HCT116 (cell line): Measurements from ENCODE around the gene HMX1. TPM values are rescaled to one million over a fixed set of nuclear protein-coding genes. Genes with fewer than 3 reads are reported as not detected.

ENCODE experiments used
- ATAC-seq: fragments of 200-7000 bp; cut with Tn5 transposase; 2 replicates; pipeline ENCODE4 v1.9.1; 2020; ENCODE audit warnings: mild to moderate bottlenecking, moderate library complexity
- BruUV-seq: library from RNA; stranded (reverse); fragments of 400-500 nt; replicated peaks from 2 replicates; lab custom pipeline; 2021; lab: Mats Ljungman, UMichigan
- CTCF ChIA-PET: fragments of 300-600 bp; sonication (Branson Sonifier 250); formaldehyde crosslinking; loops from one replicate; lab custom pipeline; 2021; ENCODE audit warnings: antibody characterized with exemption; lab: Charles Lee
- POLR2A ChIA-PET: fragments of 300-600, 350-600 bp; sonication (Branson Sonifier 250); formaldehyde crosslinking; loops from one replicate; lab custom pipeline; 2021; ENCODE audit warnings: antibody characterized with exemption; lab: Charles Lee
- RAD21 ChIA-PET, 2 experiments: fragments of 300-600 bp; sonication (Branson Sonifier 250); formaldehyde crosslinking; loops; one replicate each; lab custom pipeline; 2023; ENCODE audit warnings: low total read pairs in 2 of 2; ENCODE audit not compliant: uncharacterized antibody in 2 of 2, unreplicated experiment in 2 of 2, low non-redundant PET in 1 of 2; lab: Charles Lee
- DNase-seq: peaks from one replicate; pipeline ENCODE4 v3.0.0-alpha.2; 2010; ENCODE audit warnings: low read depth, low spot score
- H2AFZ ChIP-seq: fragments of 200-600 bp; shearing (Covaris generic), sonication (generic); 2 replicates; pipeline ENCODE4 v1.6.1; 2017; ENCODE audit warnings: low read depth, mixed run types, mixed read lengths, antibody characterized with exemption, low read length; ENCODE audit not compliant: poor library complexity, severe bottlenecking
- H3K27ac ChIP-seq: 2 replicates; pipeline ENCODE4 v1.5.1; 2012; ENCODE audit warnings: low read depth, low read length
- H3K27me3 ChIP-seq: fragments of 200-600 bp; sonication (generic); 2 replicates; pipeline ENCODE4 v1.6.1; 2016; ENCODE audit warnings: mixed run types, low read length, mixed read lengths; ENCODE audit not compliant: insufficient read depth
- H3K36me3 ChIP-seq, 2 experiments: fragments of 200-500 bp in 1 of 2; fragments of 200-600 bp in 1 of 2; sonication (Bioruptor generic) in 1 of 2; sonication (generic) in 1 of 2; 2 replicates each; pipeline versions ENCODE4 v1.5.1 to v1.6.1; 2014 to 2016; ENCODE audit warnings: low read length in 2 of 2, inconsistent platforms in 1 of 2, mixed read lengths in 1 of 2, mixed run types in 1 of 2; ENCODE audit not compliant: insufficient read depth in 2 of 2, control insufficient read depth in 1 of 2
- H3K4me1 ChIP-seq, 2 experiments: fragments of 200-600 bp in 1 of 2; sonication (generic) in 1 of 2; 2 replicates each; pipeline versions ENCODE4 v1.5.1 to v1.6.1; 2012 to 2017; ENCODE audit warnings: low read length in 2 of 2, inconsistent platforms in 1 of 2, mild to moderate bottlenecking in 1 of 2, mixed read lengths in 1 of 2, mixed run types in 1 of 2, moderate library complexity in 1 of 2; ENCODE audit not compliant: insufficient read depth in 2 of 2, control insufficient read depth in 1 of 2
- H3K4me2 ChIP-seq: fragments of 200-600 bp; sonication (generic); 2 replicates; pipeline ENCODE4 v1.6.1; 2017; ENCODE audit warnings: mixed run types, low read length, mixed read lengths
- H3K4me3 ChIP-seq, 2 experiments: fragments of 200-600 bp in 1 of 2; sonication (generic) in 1 of 2; replicated peaks in 1 of 2; 2 replicates each; pipeline ENCODE4 v1.5.1; 2011 to 2016; ENCODE audit warnings: low read length in 2 of 2, control low read depth in 1 of 2, low read depth in 1 of 2, mild to moderate bottlenecking in 1 of 2, mixed read lengths in 1 of 2, mixed run types in 1 of 2
- H3K79me2 ChIP-seq: fragments of 200-600 bp; sonication (generic); 2 replicates; pipeline ENCODE4 v1.6.1; 2017; ENCODE audit warnings: mild to moderate bottlenecking, mixed run types, low read length, moderate library complexity, mixed read lengths; ENCODE audit not compliant: insufficient read depth
- H3K9ac ChIP-seq: fragments of 200-600 bp; sonication (generic); 2 replicates; pipeline ENCODE4 v1.6.1; 2016; ENCODE audit warnings: low read length, mixed read lengths
- H3K9me2 ChIP-seq: fragments of 200-600 bp; sonication (generic), shearing (Covaris generic); 2 replicates; pipeline ENCODE4 v1.6.1; 2017; ENCODE audit warnings: mixed run types, mild to moderate bottlenecking, moderate library complexity; ENCODE audit not compliant: insufficient read depth
- H3K9me3 ChIP-seq, 2 experiments: fragments of 200-500 bp in 1 of 2; fragments of 200-600 bp in 1 of 2; sonication (Bioruptor generic) in 1 of 2; sonication (generic) in 1 of 2; 2 replicates each; pipeline ENCODE4 v1.6.1; 2014 to 2017; ENCODE audit warnings: low read length in 2 of 2, mixed read lengths in 2 of 2, inconsistent platforms in 1 of 2, low read depth in 1 of 2, mild to moderate bottlenecking in 1 of 2, mixed run types in 1 of 2, moderate library complexity in 1 of 2; ENCODE audit not compliant: control insufficient read depth in 1 of 2, insufficient read depth in 1 of 2
- H4K20me1 ChIP-seq: fragments of 200-600 bp; sonication (generic), shearing (Covaris generic); 2 replicates; pipeline ENCODE4 v1.6.1; 2017; ENCODE audit warnings: mixed run types, mild to moderate bottlenecking, moderate library complexity; ENCODE audit not compliant: insufficient read depth
- ATF3 ChIP-seq: IDR thresholded peaks from 2 replicates; pipeline ENCODE4 v1.6.1; 2012
- CBX3 ChIP-seq: IDR thresholded peaks from 2 replicates; pipeline ENCODE4 v1.6.1; 2012; ENCODE audit warnings: low read depth
- CTCF ChIP-seq, 3 experiments: fragments of 200-600 bp in 1 of 3; sonication (generic) in 1 of 3; IDR thresholded peaks in 2 of 3; conservative IDR thresholded peaks in 1 of 3; 2 replicates each; pipeline ENCODE4 v1.5.1; 2012 to 2017; ENCODE audit warnings: low read depth in 2 of 3, low read length in 2 of 3, antibody characterized with exemption in 1 of 3, borderline replicate concordance in 1 of 3, control low read depth in 1 of 3, mild to moderate bottlenecking in 1 of 3, mixed read lengths in 1 of 3, mixed run types in 1 of 3, moderate library complexity in 1 of 3; ENCODE audit not compliant: insufficient read depth in 1 of 3
- EGR1 ChIP-seq: IDR thresholded peaks from 2 replicates; pipeline ENCODE4 v1.6.1; 2012; ENCODE audit warnings: low read depth
- ELF1 ChIP-seq: IDR thresholded peaks from 2 replicates; pipeline ENCODE4 v1.6.1; 2012; ENCODE audit warnings: low read depth, borderline replicate concordance
- EZH2 ChIP-seq: fragments of 200-600 bp; sonication (generic); IDR thresholded peaks from 2 replicates; pipeline ENCODE4 v1.6.1; 2017; ENCODE audit warnings: antibody characterized with exemption, mixed run types
- POLR2A ChIP-seq: IDR thresholded peaks from 2 replicates; pipeline ENCODE4 v1.7.0; 2011; ENCODE audit warnings: borderline replicate concordance; ENCODE audit not compliant: insufficient read depth, insufficient read length; ENCODE audit errors: extremely low read depth
- POLR2AphosphoS5 ChIP-seq: IDR thresholded peaks from 2 replicates; pipeline ENCODE4 v1.6.1; 2011; ENCODE audit warnings: mild to moderate bottlenecking, low read depth, low read length, moderate library complexity
- SRF ChIP-seq: IDR thresholded peaks from 2 replicates; pipeline ENCODE4 v1.6.1; 2012; ENCODE audit warnings: low read depth
- YY1 ChIP-seq: IDR thresholded peaks from 2 replicates; pipeline ENCODE4 v1.6.1; 2011; ENCODE audit warnings: low read length, low read depth, moderate library complexity, mild to moderate bottlenecking; ENCODE audit not compliant: insufficient replicate concordance; ENCODE audit errors: extremely low read depth
- ZBTB33 ChIP-seq: IDR thresholded peaks from 2 replicates; pipeline ENCODE4 v1.6.1; 2011; ENCODE audit warnings: mild to moderate bottlenecking, low read length, moderate library complexity; ENCODE audit not compliant: insufficient replicate concordance; ENCODE audit errors: extremely low read depth
- ZFX ChIP-seq: fragments of 450-650 bp; IDR thresholded peaks from 2 replicates; pipeline ENCODE4 v1.6.1; 2017
- ZNF274 ChIP-seq: fragments of 200-500 bp; sonication (Bioruptor generic); IDR thresholded peaks from 2 replicates; pipeline ENCODE4 v1.6.1; 2014; ENCODE audit warnings: mild to moderate bottlenecking, low read depth, low read length, inconsistent platforms
- intact Hi-C: fragments of 100-400 bp; cut with micrococcal nuclease; formaldehyde crosslinking; loops from 2 replicates; pipeline ENCODE4 v1.10.0; 2022
- total RNA-seq: library from RNA; stranded (reverse); gene quantifications from one replicate; pipeline ENCODE4 v1.2.1, GENCODE V29; 2021; ENCODE audit not compliant: unreplicated experiment

Gene HMX1
- total RNA-seq, 1 experiment from 2014 or later, result 0.39 TPM

GRCh38 chr4:8841678-8842268 lies 29.9 kb downstream of the HMX1 start:
- RAD21 ChIA-PET, result no interaction called here
- H3K4me2 ChIP-seq, result no peak overlapping the region
- DNase-seq (no peak), ATAC-seq (no peak)
- H3K36me3 ChIP-seq, result no peaks in the 10 kb centered on the region
- no peaks in the 10 kb centered on the region for H3K9me3 ChIP-seq
- H3K9ac ChIP-seq, result no peak overlapping the region
- BruUV-seq, result no TSS peak
- H2AFZ ChIP-seq, result no peak overlapping the region
- no peaks in the 10 kb centered on the region for H3K79me2 ChIP-seq
- H4K20me1 ChIP-seq, result no peaks in the 10 kb centered on the region
- H3K27me3 ChIP-seq, result peaks cover 7% of the 10 kb centered on the region
- intact Hi-C loops, result no loop called here
- H3K4me3 ChIP-seq, result no peak overlapping the region
- H3K4me1 ChIP-seq, result peaks cover 2 to 4% of the 10 kb centered on the region in 2 experiments; a peak in 3 of 4 replicates
- H3K9me2 ChIP-seq, result no peaks in the 10 kb centered on the region
- no peak overlapping the region for H3K27ac ChIP-seq
- CTCF ChIA-PET, result no interaction called here
- TF ChIP-seq EZH2 (no peak), ZNF274 (no peak), CTCF (IDR thresholded peaks at IDR 0.05 in 2 of 3, conservative IDR thresholded peaks at IDR 0.05 in 1 of 3; ENCODE audit: borderline replicate concordance in 1 of 3, insufficient read depth in 1 of 3, low read depth in 2 of 3, low read length in 2 of 3) (no peak), ELF1 (no peak), POLR2A (no peak), POLR2AphosphoS5 (no peak), ZBTB33 (no peak), SRF (no peak), CBX3 (no peak), ATF3 (no peak), ZFX (no peak), EGR1 (no peak), YY1 (no peak)
- POLR2A ChIA-PET, result no interaction called here
